Upper lobe of right lung (tissue), 1 donor: ENCODE data around the gene EDIL3. TPM values are rescaled to one million over a fixed set of nuclear protein-coding genes. Genes with fewer than 3 reads are reported as not detected.

Source experiments
- ATAC-seq: fragments of 200-7000 bp; cut with Tn5 transposase; one replicate; pipeline ENCODE4 v1.9.1; 2020; ENCODE audit warnings: mild to moderate bottlenecking, moderate library complexity
- DNase-seq: peaks from one replicate; pipeline ENCODE4 v3.0.0-alpha.2; 2020
- H3K27ac ChIP-seq: fragments of 200-600 bp; one replicate; pipeline ENCODE4 v1.8.0; 2022
- H3K27me3 ChIP-seq: fragments of 200-600 bp; one replicate; pipeline ENCODE4 v1.8.0; 2022; ENCODE audit warnings: mild to moderate bottlenecking
- H3K36me3 ChIP-seq: fragments of 200-600 bp; one replicate; pipeline ENCODE4 v1.8.0; 2022
- H3K4me1 ChIP-seq: fragments of 200-600 bp; one replicate; pipeline ENCODE4 v1.8.0; 2022
- H3K4me3 ChIP-seq: fragments of 200-600 bp; one replicate; pipeline ENCODE4 v1.8.0; 2022; ENCODE audit warnings: mild to moderate bottlenecking
- H3K9me3 ChIP-seq: fragments of 200-600 bp; one replicate; pipeline ENCODE4 v1.8.0; 2022
- CTCF ChIP-seq: fragments of 200-600 bp; IDR thresholded peaks from one replicate; pipeline ENCODE4 v1.8.0; 2022; ENCODE audit warnings: antibody characterized with exemption
- intact Hi-C: fragments of 100-400 bp; cut with DNase I; formaldehyde crosslinking; loops from one replicate; pipeline ENCODE4 v1.11.0; 2022
- total RNA-seq: library from RNA; stranded (reverse); fragmentation: NEBNext Ultra II Directional; extraction: Animal tissue kit (Norgen Biotek cat#: 25700); gene quantifications from one replicate; pipeline ENCODE4 v1.2.1, GENCODE V29; 2021
- donor health status: DM: no; HTN: yes; CAD: no; lungs with severe emphysema.

EDIL3 gene
- total RNA-seq, 1 donor from 2014 or later: 42.4 TPM

GRCh38 chr5:84374568-84374967 is 10.1 kb downstream of the EDIL3 start:
- intact Hi-C loops: no loop called here
- DNase-seq (no peak), ATAC-seq (no peak)
- no peak for TF ChIP-seq CTCF
- Histone ChIP-seq H3K4me3 (no peak overlapping the region), H3K27me3 (no peaks in the 10 kb centered on the region), H3K4me1 (peaks cover 4% of the 10 kb centered on the region), H3K9me3 (no peaks in the 10 kb centered on the region), H3K27ac (no peak overlapping the region), H3K36me3 (no peaks in the 10 kb centered on the region)

- ATAC-seq: no peak
- no peak for TF ChIP-seq CTCF
- H3K27me3 ChIP-seq: no peaks in the 10 kb centered on the region
- no peaks in the 10 kb centered on the region for H3K36me3 ChIP-seq
- DNase-seq: no peak
- intact Hi-C loops: no loop called here
- H3K27ac ChIP-seq: no peak overlapping the region
- H3K9me3 ChIP-seq: no peaks in the 10 kb centered on the region
- H3K4me3 ChIP-seq: no peak overlapping the region
- H3K4me1 ChIP-seq: peaks cover 4% of the 10 kb centered on the region
These were observed 11.2 kb downstream of the EDIL3 start for GRCh38 chr5:84373506-84373905.

GRCh38 chr5:84372066-84372695 is 12.5 kb downstream of the EDIL3 start:
- intact Hi-C loops: no loop called here
- DNase-seq: no peak
- no peak overlapping the region for H3K4me3 ChIP-seq
- no peaks in the 10 kb centered on the region for H3K27me3 ChIP-seq
- no peak for ATAC-seq
- H3K9me3 ChIP-seq: no peaks in the 10 kb centered on the region
- no peaks in the 10 kb centered on the region for H3K4me1 ChIP-seq
- TF ChIP-seq CTCF: no peak
- H3K27ac ChIP-seq: no peak overlapping the region
- no peaks in the 10 kb centered on the region for H3K36me3 ChIP-seq

- TF ChIP-seq CTCF: no peak
- Histone ChIP-seq H3K4me3 (no peak overlapping the region), H3K9me3 (no peaks in the 10 kb centered on the region), H3K27ac (no peak overlapping the region), H3K27me3 (no peaks in the 10 kb centered on the region), H3K36me3 (no peaks in the 10 kb centered on the region), H3K4me1 (no peaks in the 10 kb centered on the region)
- no peak for ATAC-seq
- DNase-seq: no peak
- intact Hi-C loops: no loop called here
These were observed 14.5 kb downstream of the EDIL3 start for GRCh38 chr5:84370176-84370575.

GRCh38 chr5:84364043-84364442 is 20.6 kb downstream of the EDIL3 start:
- H3K4me3 ChIP-seq: no peak overlapping the region
- no peaks in the 10 kb centered on the region for H3K36me3 ChIP-seq
- no peaks in the 10 kb centered on the region for H3K9me3 ChIP-seq
- H3K4me1 ChIP-seq: no peaks in the 10 kb centered on the region
- ATAC-seq: no peak
- no peaks in the 10 kb centered on the region for H3K27me3 ChIP-seq
- TF ChIP-seq CTCF: no peak
- DNase-seq: no peak
- intact Hi-C loops: no loop called here
- no peak overlapping the region for H3K27ac ChIP-seq
